ENCODE measurements around the gene TTC39A.

GRCh38 chr1:51336711-51337110 lies 6.3 kb upstream of the TTC39A start:
- TF ChIP-seq SIN3A (IDR thresholded peaks at IDR 0.05; ENCODE audit: borderline replicate concordance, low read depth, low read length): no peak
- no peak for TF ChIP-seq NCOA1 (CRISPR knock-in tag; IDR thresholded peaks at IDR 0.05)
- no peak for TF ChIP-seq ZNF276 (CRISPR knock-in tag; IDR thresholded peaks at IDR 0.05; ENCODE audit: low read depth)
- TF ChIP-seq ZNF138 (CRISPR knock-in tag; IDR thresholded peaks at IDR 0.05; ENCODE audit: low read depth): no peak
- no peak for TF ChIP-seq ZNF674 (CRISPR knock-in tag; IDR thresholded peaks at IDR 0.05; ENCODE audit: low read depth)
- no peak for TF ChIP-seq SNAPC4 (CRISPR knock-in tag; IDR thresholded peaks at IDR 0.05)
- TF ChIP-seq ZNF530 (CRISPR knock-in tag; IDR thresholded peaks at IDR 0.05; ENCODE audit: low read depth): no peak
- TF ChIP-seq MAX (IDR thresholded peaks at IDR 0.05): no peak
- TF ChIP-seq HOMEZ (CRISPR knock-in tag; IDR thresholded peaks at IDR 0.05; ENCODE audit: low read depth): no peak
- no peak for TF ChIP-seq HDAC2 (CRISPR knock-in tag; IDR thresholded peaks at IDR 0.05)
- no peak for TF ChIP-seq FOXP1 (IDR thresholded peaks at IDR 0.05)
- no peak for TF ChIP-seq FOXP1 (CRISPR knock-in tag; IDR thresholded peaks at IDR 0.05)
